ENCODE data around the gene GH2. TPM values are rescaled to one million over a fixed set of nuclear protein-coding genes. Genes with fewer than 3 reads are reported as not detected.
"Not testable (repeated sequence)": the region's sequence is repeated elsewhere in the genome, so short reads cannot be mapped to it uniquely, and the experiment has no call there.

The GH2 gene
- polyA plus RNA-seq, 3 donors, result not detected

GRCh38 chr17:63911657-63912100 is 29.9 kb upstream of the GH2 start:
- DNase-seq (ENCODE audit: low read depth in 3 of 3, low spot score in 2 of 3), result no peak

- DNase-seq (ENCODE audit: low read depth in 3 of 3, low spot score in 2 of 3), result no peak
Observed at GRCh38 chr17:63911041-63911635, 29.4 kb upstream of the GH2 start, which contains the start of gene CSHL1. CSHL1 (minus strand) TSS chr17:63911258; CDS start chr17:63911196, 62 bp downstream.

GRCh38 chr17:63910096-63910495 is 28.4 kb upstream of the GH2 start:
- no peak for DNase-seq (ENCODE audit: low read depth in 3 of 3, low spot score in 2 of 3)

GRCh38 chr17:63909586-63909985 is 27.8 kb upstream of the GH2 start:
- DNase-seq (ENCODE audit: low read depth in 3 of 3, low spot score in 2 of 3), result not testable (repeated sequence)

- DNase-seq (ENCODE audit: low read depth in 3 of 3, low spot score in 2 of 3), result not testable (repeated sequence)
Observed at GRCh38 chr17:63907161-63907778, 25.5 kb upstream of the GH2 start.

- DNase-seq (ENCODE audit: low read depth in 3 of 3, low spot score in 2 of 3), result not testable (repeated sequence)
Observed at GRCh38 chr17:63904796-63905195, 23.1 kb upstream of the GH2 start.

GRCh38 chr17:63903787-63904201 is 22.1 kb upstream of the GH2 start:
- DNase-seq (ENCODE audit: low read depth in 3 of 3, low spot score in 2 of 3), result not testable (repeated sequence)

GRCh38 chr17:63901971-63902370 is 20.2 kb upstream of the GH2 start:
- DNase-seq (ENCODE audit: low read depth in 3 of 3, low spot score in 2 of 3), result not testable (repeated sequence)

- not testable (repeated sequence) for DNase-seq (ENCODE audit: low read depth in 3 of 3, low spot score in 2 of 3)
Observed at GRCh38 chr17:63898899-63899798, 17.4 kb upstream of the GH2 start.

- DNase-seq (ENCODE audit: low read depth in 3 of 3, low spot score in 2 of 3), result not testable (repeated sequence)
Observed at GRCh38 chr17:63896524-63897354, 15.0 kb upstream of the GH2 start, which contains the start of gene CSH1. CSH1 (minus strand) TSS chr17:63896574; CDS start chr17:63896511, 63 bp downstream.

- DNase-seq (ENCODE audit: low read depth in 3 of 3, low spot score in 2 of 3), result not testable (repeated sequence)
Observed at GRCh38 chr17:63894821-63895220, 13.1 kb upstream of the GH2 start.

GRCh38 chr17:63894021-63894420 is 12.3 kb upstream of the GH2 start:
- DNase-seq (ENCODE audit: low read depth in 3 of 3, low spot score in 2 of 3), result not testable (repeated sequence)

GRCh38 chr17:63892316-63893037 is 10.7 kb upstream of the GH2 start:
- not testable (repeated sequence) for DNase-seq (ENCODE audit: low read depth in 3 of 3, low spot score in 2 of 3)

- not testable (repeated sequence) for DNase-seq (ENCODE audit: low read depth in 3 of 3, low spot score in 2 of 3)
Observed at GRCh38 chr17:63889026-63889848, 7.5 kb upstream of the GH2 start.

- not testable (repeated sequence) for DNase-seq (ENCODE audit: low read depth in 3 of 3, low spot score in 2 of 3)
Observed at GRCh38 chr17:63885119-63885518, 3.4 kb upstream of the GH2 start.

- DNase-seq (ENCODE audit: low read depth in 3 of 3, low spot score in 2 of 3), result not testable (repeated sequence)
Observed at GRCh38 chr17:63882626-63883126, 932 bp upstream of the GH2 start.

GRCh38 chr17:63881337-63881736 is 407 bp downstream of the GH2 start:
- DNase-seq (ENCODE audit: low read depth in 3 of 3, low spot score in 2 of 3), result not testable (repeated sequence)

- DNase-seq (ENCODE audit: low read depth in 3 of 3, low spot score in 2 of 3), result no peak
Observed at GRCh38 chr17:63880706-63881105, 1.0 kb downstream of the GH2 start.

All from right renal cortex interstitium (tissue), 3 donors.